Kidney epithelial cell (primary cell): Measurements from ENCODE around the gene CCDC187. TPM values are rescaled to one million over a fixed set of nuclear protein-coding genes. Genes with fewer than 3 reads are reported as not detected.
A peak's percentile ranks its signal among the peaks of the same experiment; 100 is the strongest.
"Not testable (repeated sequence)": the region's sequence is repeated elsewhere in the genome, so short reads cannot be mapped to it uniquely, and the experiment has no call there.

Source experiments
- DNase-seq: peaks from one replicate; pipeline ENCODE4 v3.0.0-alpha.2; 2010; ENCODE audit warnings: low read depth
- H3K27me3 ChIP-seq: 2 replicates; pipeline ENCODE4 v1.6.0; 2011; ENCODE audit warnings: low read length; ENCODE audit not compliant: control insufficient read depth, insufficient read depth
- H3K36me3 ChIP-seq: 2 replicates; pipeline ENCODE4 v1.5.1; 2011; ENCODE audit warnings: low read length; ENCODE audit not compliant: control insufficient read depth, insufficient read depth
- H3K4me3 ChIP-seq: 2 replicates; pipeline ENCODE4 v1.5.1; 2011; ENCODE audit warnings: low read depth, mild to moderate bottlenecking, control low read depth, low read length
- CTCF ChIP-seq: IDR thresholded peaks from 2 replicates; pipeline ENCODE4 v1.5.1; 2011; ENCODE audit warnings: mild to moderate bottlenecking, moderate library complexity, low read length, control low read depth, inconsistent platforms; ENCODE audit not compliant: insufficient read depth, poor library complexity, severe bottlenecking
- total RNA-seq: library from RNA; depleted of rRNA; stranded (reverse); fragments of >200 nt; gene quantifications from 2 replicates; pipeline ENCODE4 v1.2.3, GENCODE V29; 2015

Gene CCDC187
- total RNA-seq, 1 donor from 2014 or later = 0.04 TPM

- peaks cover 52% of the 10 kb centered on the region for H3K27me3 ChIP-seq
- TF ChIP-seq CTCF = no peak
- DNase-seq = no peak
- no peak overlapping the region for H3K4me3 ChIP-seq
- H3K36me3 ChIP-seq = no peaks in the 10 kb centered on the region
These were observed 30.5 kb downstream of the CCDC187 start for GRCh38 chr9:136273244-136273865.

- DNase-seq = no peak
- no peak overlapping the region for H3K4me3 ChIP-seq
- no peaks in the 10 kb centered on the region for H3K36me3 ChIP-seq
- H3K27me3 ChIP-seq = peaks cover 38% of the 10 kb centered on the region
- no peak for TF ChIP-seq CTCF
These were observed 33.7 kb downstream of the CCDC187 start for GRCh38 chr9:136270173-136270705.

- Histone ChIP-seq H3K36me3 (no peaks in the 10 kb centered on the region), H3K4me3 (no peak overlapping the region), H3K27me3 (peaks cover 32% of the 10 kb centered on the region)
- no peak for TF ChIP-seq CTCF
- DNase-seq = no peak
These were observed 35.2 kb downstream of the CCDC187 start for GRCh38 chr9:136268735-136269134.

- DNase-seq = no peak
- Histone ChIP-seq H3K36me3 (no peaks in the 10 kb centered on the region), H3K27me3 (peaks cover 33% of the 10 kb centered on the region), H3K4me3 (no peak overlapping the region)
- no peak for TF ChIP-seq CTCF
These were observed 35.6 kb downstream of the CCDC187 start for GRCh38 chr9:136268318-136268717.

GRCh38 chr9:136267261-136268111, 36.4 kb downstream of the CCDC187 start:
- peak; percentile 28 for DNase-seq
- Histone ChIP-seq H3K27me3 (peaks cover 36% of the 10 kb centered on the region), H3K36me3 (no peaks in the 10 kb centered on the region), H3K4me3 (peak overlapping the region; percentile 38)
- peak; percentile 27 for TF ChIP-seq CTCF

- not testable (repeated sequence) for H3K36me3 ChIP-seq, H3K4me3 ChIP-seq, DNase-seq
- peaks cover 45% of the 10 kb centered on the region for H3K27me3 ChIP-seq
These were observed 37.3 kb downstream of the CCDC187 start for GRCh38 chr9:136266641-136267040.
